Right ventricle myocardium superior (tissue), 1 donor: Measurements from ENCODE around the gene AVEN. TPM values are rescaled to one million over a fixed set of nuclear protein-coding genes. Genes with fewer than 3 reads are reported as not detected.
"Not testable (repeated sequence)": the region's sequence is repeated elsewhere in the genome, so short reads cannot be mapped to it uniquely, and the experiment has no call there.

Source experiments
- ATAC-seq: fragments of 200-7000 bp; cut with Tn5 transposase; one replicate; pipeline ENCODE4 v1.9.1; 2020; ENCODE audit warnings: mild to moderate bottlenecking; ENCODE audit not compliant: poor library complexity
- DNase-seq: peaks from one replicate; pipeline ENCODE4 v3.0.0-alpha.2; 2020
- intact Hi-C: fragments of 100-400 bp; cut with DNase I; formaldehyde crosslinking; loops from one replicate; pipeline ENCODE4 v1.11.2; 2022
- total RNA-seq: library from RNA; stranded (reverse); fragmentation: NEBNext Ultra II Directional; extraction: Animal tissue kit (Norgen Biotek cat#: 25700); gene quantifications from one replicate; pipeline ENCODE4 v1.2.1, GENCODE V29; 2021
- donor health status: DM: no; HTN: yes; CAD: no; lungs with severe emphysema.

The AVEN gene
- total RNA-seq, 1 donor from 2014 or later: 30.6 TPM

DNA sequence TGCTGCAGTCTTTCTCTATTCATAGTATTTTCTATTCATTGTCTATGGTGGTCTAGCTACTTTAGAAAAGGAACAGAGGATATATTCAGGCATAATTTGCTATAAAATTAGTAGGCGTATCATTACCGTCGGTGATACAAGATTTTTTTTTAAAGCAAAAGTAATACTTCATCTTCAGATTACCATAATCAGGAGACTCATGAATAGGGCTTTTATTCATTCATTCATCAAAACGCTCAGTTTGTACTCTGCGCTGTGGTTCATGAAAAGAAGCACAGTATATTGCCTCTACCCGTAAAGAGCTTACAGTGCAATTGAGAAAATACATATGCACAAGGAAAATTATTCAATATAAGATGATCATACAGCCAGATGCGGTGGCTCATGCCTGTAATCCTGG, 207.4 kb downstream of the AVEN start:
- no peak for DNase-seq
- intact Hi-C loops: no loop called here
- ATAC-seq: no peak

DNA sequence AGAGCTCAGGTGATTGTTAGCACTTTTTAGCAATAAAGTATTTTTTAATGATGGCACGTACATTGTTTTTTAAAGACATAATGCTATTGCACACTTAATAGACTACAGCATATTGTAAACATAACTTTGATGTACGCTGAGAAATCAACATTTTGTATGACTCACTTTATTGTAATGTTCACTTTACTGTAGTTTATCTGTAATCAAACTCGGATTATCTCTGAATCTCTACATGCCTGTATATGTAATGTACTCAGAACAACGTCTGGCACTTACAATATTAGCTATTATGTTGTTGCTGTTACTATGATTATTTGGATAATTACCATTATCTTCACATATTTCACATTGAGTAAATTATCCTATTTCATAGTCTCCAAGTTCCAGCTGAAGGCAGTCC, 208.7 kb downstream of the AVEN start:
- DNase-seq (no peak), ATAC-seq (no peak)
- intact Hi-C loops: no loop called here

DNA sequence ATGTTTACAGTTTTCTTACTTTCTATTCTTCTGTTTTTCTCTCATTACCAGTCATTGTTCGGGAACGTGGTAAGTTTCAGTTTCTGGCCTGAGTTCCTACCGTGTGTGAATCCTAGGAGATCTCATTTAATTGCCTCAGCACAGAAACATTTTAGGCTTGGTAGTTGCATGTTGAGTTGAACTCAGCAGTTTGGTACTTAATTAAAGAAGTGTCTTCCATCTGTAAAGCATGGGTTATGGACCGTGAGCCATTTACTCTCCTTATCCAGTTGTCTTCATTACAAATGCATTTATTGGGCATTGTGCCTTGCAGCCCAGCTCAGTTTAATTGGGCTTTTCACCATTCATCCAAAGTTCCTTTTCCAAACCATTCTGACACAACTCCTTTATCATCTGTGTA, 212.8 kb downstream of the AVEN start:
- intact Hi-C loops: no loop called here
- DNase-seq (no peak), ATAC-seq (no peak)

DNA sequence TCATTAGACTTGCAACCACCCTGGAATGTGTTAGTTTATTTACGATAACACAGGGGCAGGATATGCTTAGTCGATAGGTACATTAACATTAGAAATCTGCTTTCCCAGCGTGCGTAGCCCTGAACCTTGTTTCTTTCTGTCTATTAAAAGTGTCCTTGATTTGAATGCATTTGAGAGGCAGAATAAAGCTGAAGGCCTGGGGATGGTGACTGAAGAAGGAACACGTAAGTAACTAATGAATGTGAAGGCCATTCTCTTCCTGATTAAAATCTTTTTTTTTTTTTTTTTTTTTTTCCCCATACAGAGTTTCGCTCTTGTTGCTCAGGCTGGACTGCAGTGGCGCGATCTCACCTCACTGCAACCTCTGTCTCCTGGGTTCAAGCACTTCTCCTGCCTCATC, 213.6 kb downstream of the AVEN start:
- ATAC-seq (no peak), DNase-seq (no peak)
- intact Hi-C loops: no loop called here

DNA sequence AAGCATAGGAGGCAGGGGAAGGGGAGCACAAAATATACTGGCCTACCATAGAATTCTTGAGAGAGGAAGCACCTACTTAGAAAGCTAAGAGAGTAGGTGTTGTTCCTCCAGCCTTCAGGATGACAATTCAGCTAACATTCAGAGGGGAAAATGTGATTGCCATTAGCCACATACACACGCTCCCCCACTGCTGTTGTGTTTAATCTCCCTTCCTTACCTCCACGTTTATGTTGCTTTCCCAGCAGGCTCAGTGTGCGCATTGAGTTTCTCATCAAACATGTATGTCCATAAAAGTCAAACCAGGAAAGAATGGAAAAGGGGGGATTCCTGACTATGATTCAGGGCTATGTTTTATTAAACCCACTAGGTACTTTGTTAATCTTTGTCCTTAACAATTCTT, 215.9 kb downstream of the AVEN start:
- intact Hi-C loops: no loop called here
- DNase-seq (no peak), ATAC-seq (no peak)

DNA sequence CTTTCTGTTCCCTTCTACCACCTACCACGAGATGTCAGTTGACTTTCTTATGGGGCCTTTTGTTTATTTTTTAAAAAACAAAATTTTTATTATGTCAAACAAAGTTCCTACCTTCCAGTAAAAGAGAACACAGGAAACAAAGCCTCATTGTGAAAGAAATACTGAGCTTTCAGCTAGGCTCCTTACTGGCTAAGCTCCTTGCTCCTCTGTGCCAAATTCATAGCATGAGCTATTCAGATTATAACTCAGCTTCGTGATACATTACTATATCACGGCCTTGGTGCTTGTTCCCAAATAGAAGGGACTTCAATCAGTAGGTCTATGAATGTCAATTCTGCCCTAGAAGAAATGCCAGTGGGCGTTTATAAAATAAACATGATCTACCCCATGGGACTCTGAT, 216.5 kb downstream of the AVEN start:
- intact Hi-C loops: no loop called here
- DNase-seq (no peak), ATAC-seq (no peak)

DNA sequence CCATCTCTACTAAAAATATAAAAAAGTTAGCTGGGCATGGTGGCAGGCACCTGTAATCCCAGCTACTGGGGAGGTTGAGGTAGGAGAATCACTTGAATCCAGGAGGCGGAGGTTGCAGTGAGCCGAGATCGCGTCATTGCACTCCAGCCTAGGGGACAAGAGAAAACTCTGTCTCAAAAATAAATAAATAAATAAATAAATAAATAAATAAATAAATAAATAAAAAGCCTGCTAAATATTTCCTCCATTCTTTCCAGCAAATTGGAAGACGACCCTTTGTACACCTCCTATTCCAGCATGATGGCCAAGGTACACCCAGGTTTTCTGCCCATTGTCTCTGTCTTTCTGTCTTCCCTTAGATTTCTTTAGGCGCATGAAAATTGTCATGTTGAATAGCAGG, 219.5 kb downstream of the AVEN start:
- intact Hi-C loops, DNase-seq, ATAC-seq: not testable (repeated sequence)

Other genes starting within 250 kb of the AVEN start
- gene CHRM5, start 70.7 kb downstream of the AVEN start, total RNA-seq: not detected
- gene EMC7, start 62.7 kb upstream of the AVEN start, total RNA-seq: 59.3 TPM
- 1.3 TPM for gene PGBD4, start 62.9 kb upstream of the AVEN start, total RNA-seq
- gene KATNBL1, start 170.9 kb upstream of the AVEN start, total RNA-seq: 16.8 TPM
- 87.4 TPM for gene EMC4, start 185.8 kb upstream of the AVEN start, total RNA-seq